ENCODE measurements around the gene BHLHE40.
"Not testable (repeated sequence)": the region's sequence is repeated elsewhere in the genome, so short reads cannot be mapped to it uniquely, and the experiment has no call there.

The BHLHE40 gene

GRCh38 chr3:4963669-4964570, 15.3 kb upstream of the BHLHE40 start:
- DNase-seq: no peak

GRCh38 chr3:4966006-4966405, 13.2 kb upstream of the BHLHE40 start:
- DNase-seq: not testable (repeated sequence)

- DNase-seq: not testable (repeated sequence)
These were observed 11.6 kb upstream of the BHLHE40 start for GRCh38 chr3:4967683-4968082.

GRCh38 chr3:4971437-4971836, 7.8 kb upstream of the BHLHE40 start:
- DNase-seq: not testable (repeated sequence)

GRCh38 chr3:4971838-4972237, 7.4 kb upstream of the BHLHE40 start:
- no peak for DNase-seq

GRCh38 chr3:4972652-4973643, 6.3 kb upstream of the BHLHE40 start:
- no peak for DNase-seq

GRCh38 chr3:4974154-4974553, 5.1 kb upstream of the BHLHE40 start:
- no peak for DNase-seq

- DNase-seq: no peak
These were observed 3.1 kb upstream of the BHLHE40 start for GRCh38 chr3:4976109-4976508.

GRCh38 chr3:4977001-4977852, 2.0 kb upstream of the BHLHE40 start:
- peak; percentile 70 for DNase-seq

- DNase-seq: no peak
These were observed 1.4 kb upstream of the BHLHE40 start for GRCh38 chr3:4977853-4978203.

GRCh38 chr3:4978204-4978965, 852 bp upstream of the BHLHE40 start:
- peak; percentile 83 for DNase-seq

GRCh38 chr3:4978966-4979427, 240 bp upstream of the BHLHE40 start:
- peak; percentile 84 for DNase-seq

- peak; percentile 95 for DNase-seq
These were observed 1.3 kb downstream of the BHLHE40 start for GRCh38 chr3:4980229-4981203.

GRCh38 chr3:4981294-4981664, 2.0 kb downstream of the BHLHE40 start:
- DNase-seq: no peak

GRCh38 chr3:4981665-4982494, 2.6 kb downstream of the BHLHE40 start:
- no peak for DNase-seq

GRCh38 chr3:4982773-4983738, 3.8 kb downstream of the BHLHE40 start:
- no peak for DNase-seq

GRCh38 chr3:4983739-4984510, 4.7 kb downstream of the BHLHE40 start:
- DNase-seq: peak; percentile 56

- DNase-seq: no peak
These were observed 5.3 kb downstream of the BHLHE40 start for GRCh38 chr3:4984511-4984864.

Measured in activated CD4-positive, CD25-positive, alpha-beta regulatory T cell treated with anti-CD3 and anti-CD28 coated beads, Interleukin-2, amount 50 U/mL, for 72 hours (primary cell).